ENCODE measurements around the gene TSPYL1. TPM values are rescaled to one million over a fixed set of nuclear protein-coding genes. Genes with fewer than 3 reads are reported as not detected.

The TSPYL1 gene
- total RNA-seq, 4 donors from 2014 or later = 38.2 to 68.8 (median 50.1) TPM

DNA sequence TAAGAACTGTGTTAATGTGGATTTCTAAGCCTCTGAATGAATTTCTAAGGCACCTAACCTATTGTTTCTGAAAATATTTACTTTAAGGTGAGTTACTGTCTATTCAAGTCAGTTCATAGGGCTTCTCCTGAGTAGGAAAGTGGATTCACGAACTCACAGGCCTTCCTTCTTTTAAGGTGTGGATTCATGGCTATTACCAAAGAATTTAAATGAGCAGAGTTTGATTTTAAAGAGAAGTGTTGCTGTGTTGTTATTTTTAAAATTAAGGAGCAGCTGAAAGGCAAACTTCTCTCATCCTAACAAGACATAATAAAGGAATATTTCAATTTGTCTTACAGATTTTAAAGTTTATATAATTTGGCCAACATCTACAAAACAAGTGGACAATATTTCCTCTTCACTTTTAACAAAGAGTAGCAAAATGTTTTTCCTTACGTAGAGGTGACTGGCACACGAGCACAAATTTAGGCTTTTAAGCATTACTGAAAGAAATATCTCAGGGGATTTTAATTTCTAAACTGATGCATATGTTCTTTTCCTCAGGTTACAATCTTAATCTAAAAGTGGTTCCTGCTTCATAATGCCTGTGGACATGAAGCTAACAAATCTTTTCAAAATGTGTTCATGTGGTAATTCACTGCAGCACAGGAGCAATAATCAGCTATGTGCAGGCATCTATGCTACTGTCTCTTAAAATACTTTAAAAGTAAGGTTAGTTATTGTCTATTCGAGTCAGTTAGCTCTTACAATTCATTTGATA is 25.3 kb downstream of the TSPYL1 start:
- TF ChIP-seq, protein P1, sequence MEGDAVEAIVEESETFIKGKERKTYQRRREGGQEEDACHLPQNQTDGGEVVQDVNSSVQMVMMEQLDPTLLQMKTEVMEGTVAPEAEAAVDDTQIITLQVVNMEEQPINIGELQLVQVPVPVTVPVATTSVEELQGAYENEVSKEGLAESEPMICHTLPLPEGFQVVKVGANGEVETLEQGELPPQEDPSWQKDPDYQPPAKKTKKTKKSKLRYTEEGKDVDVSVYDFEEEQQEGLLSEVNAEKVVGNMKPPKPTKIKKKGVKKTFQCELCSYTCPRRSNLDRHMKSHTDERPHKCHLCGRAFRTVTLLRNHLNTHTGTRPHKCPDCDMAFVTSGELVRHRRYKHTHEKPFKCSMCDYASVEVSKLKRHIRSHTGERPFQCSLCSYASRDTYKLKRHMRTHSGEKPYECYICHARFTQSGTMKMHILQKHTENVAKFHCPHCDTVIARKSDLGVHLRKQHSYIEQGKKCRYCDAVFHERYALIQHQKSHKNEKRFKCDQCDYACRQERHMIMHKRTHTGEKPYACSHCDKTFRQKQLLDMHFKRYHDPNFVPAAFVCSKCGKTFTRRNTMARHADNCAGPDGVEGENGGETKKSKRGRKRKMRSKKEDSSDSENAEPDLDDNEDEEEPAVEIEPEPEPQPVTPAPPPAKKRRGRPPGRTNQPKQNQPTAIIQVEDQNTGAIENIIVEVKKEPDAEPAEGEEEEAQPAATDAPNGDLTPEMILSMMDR (IDR thresholded peaks at IDR 0.05; ENCODE audit: low read depth) = no peak

DNA sequence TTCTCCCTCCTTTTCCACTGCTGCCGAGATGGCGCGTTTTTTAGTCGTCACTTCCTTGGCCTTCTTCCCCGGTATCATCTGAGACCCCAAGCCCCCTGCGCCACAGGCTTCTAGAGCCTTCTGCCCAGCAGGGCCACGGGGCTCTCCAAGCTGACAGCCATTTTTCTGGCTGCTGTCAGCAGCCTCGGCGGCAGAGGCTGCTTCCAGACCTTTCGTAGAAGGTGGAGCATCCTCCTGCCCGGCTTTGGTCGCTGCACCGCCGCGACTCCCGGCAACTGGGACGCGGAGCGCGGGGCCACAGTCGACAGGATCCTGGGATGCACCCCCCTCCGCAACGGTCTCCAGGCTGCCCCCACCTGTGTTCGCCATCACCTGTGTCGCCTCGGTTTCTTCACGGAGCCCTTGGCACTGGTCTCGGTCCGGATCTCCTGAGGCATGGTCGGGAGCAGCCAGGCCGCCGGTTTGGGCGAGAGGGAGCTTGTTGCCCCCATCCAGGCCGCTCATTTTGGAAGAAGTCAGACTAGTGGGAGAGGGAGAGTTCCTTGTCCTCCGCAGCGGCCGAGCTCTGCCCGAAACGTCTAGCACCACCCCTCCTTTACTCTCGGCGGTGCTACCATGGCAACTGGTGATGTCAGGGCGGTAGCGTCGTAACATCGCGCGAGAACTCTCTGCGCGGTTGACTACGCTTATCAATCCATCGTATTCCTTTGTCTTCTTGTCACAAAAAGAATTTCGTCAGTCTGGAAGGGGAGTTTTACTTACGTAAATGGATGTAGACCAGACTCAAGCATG is 26.0 kb downstream of the TSPYL1 start, which contains the start of gene TSPYL4:
Gene TSPYL4, minus strand, starts transcription at position 571 of the 792 bp plus-strand sequence. Its CDS starts 67 bp downstream, at position 504.
- TF ChIP-seq, protein P1 (IDR thresholded peaks at IDR 0.05; ENCODE audit: low read depth) = no peak

DNA sequence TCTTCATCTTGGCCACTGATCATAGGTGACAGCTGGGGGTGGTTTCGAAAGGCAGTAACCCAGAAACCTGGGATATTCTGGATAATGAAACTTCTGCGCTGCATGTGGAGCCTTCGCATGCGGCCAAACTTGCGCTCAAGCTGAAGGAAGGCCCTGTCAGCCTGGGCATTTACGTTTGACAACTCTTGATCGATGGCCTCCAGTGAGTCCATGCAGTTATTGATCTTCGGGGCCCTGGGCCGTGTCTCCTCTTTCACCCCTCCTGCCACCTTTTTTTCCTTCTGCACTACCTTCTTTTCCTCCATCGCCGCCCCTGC is 26.6 kb downstream of the TSPYL1 start:
- TF ChIP-seq, protein P1 (IDR thresholded peaks at IDR 0.05; ENCODE audit: low read depth) = no peak

DNA sequence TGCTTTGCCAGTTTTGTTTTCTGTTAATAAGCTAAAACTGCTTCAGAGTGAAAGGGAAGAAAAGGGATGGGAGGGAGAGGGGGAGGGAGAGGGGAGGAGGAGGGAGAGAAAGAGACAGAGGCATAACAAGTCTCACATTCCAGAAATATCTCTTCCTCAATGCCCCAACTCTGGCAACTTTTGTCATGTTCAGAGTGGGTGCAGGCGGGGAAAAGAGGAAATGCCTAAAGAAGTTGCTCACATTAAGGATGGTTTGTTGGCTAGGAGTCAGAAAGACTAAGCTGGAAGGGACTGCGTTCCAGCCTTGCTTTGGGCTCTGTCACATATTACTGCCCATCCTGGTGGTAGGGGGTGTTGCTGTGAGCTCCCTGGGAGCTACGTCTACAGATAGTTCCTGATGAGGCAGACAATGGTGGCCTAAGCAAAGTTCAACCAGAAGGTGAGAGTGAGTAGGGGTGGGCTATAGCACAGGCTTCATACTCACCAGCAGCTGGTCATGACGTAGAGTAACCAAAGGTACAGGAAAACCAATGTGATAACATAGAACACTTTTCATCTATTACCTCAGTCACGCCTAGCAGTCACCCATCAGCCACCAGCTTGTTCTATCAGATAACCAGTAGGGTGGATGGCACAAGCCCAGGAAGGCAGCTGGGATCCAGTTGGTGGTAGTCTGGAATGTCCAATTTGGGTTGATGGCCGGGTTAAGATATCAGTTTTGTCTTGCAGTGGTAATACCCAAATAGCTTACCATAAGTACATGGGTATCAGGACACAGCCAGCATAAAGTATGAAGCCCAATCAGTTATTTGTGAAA is 28.0 kb downstream of the TSPYL1 start:
- TF ChIP-seq, protein P1 (IDR thresholded peaks at IDR 0.05; ENCODE audit: low read depth) = no peak

DNA sequence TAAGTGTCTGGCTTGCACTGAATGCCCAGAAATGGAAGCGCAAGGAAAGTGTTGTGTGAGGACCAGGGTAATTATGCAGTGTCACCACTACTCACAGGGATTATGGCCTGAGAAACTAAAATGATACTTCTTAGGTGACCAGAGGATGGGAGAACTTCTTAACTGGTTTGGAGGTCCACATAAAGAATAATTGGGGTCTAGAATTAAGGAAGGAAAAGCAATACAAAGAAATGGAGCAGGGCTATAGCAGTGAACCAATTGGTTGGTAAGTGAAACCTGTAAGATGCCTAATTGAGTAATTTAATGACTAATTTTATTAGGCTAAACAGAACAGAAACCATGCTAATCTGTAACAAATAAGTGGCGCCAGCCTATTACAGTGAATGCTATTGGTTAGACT is 31.2 kb downstream of the TSPYL1 start:
- TF ChIP-seq, protein P1 (IDR thresholded peaks at IDR 0.05; ENCODE audit: low read depth) = no peak

DNA sequence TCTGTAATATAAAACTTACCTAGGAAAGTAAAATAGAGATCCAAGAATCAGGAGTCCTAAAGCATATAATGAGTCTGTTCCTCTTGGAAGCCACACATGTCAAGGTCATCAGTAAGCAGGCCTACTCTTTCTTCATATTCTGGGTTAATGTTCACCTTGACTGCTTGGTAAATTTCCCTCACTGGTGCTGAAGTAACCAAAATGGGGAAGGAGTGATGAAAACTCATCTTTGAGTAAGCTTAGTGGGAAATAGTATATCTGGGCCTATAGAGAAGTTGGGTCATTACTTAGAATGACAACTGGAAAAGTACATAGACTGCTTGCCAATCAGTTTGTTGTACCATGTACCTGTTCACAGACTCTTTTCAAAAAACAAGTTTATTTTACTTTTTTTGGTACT is 32.4 kb downstream of the TSPYL1 start:
- TF ChIP-seq, protein P1 (IDR thresholded peaks at IDR 0.05; ENCODE audit: low read depth) = no peak
